ENCODE measurements around the gene PDE6A.

PDE6A gene

GRCh38 chr5:149924486-149924885, 20.1 kb downstream of the PDE6A start:
- DNase-seq: no peak

- DNase-seq: no peak
Observed at GRCh38 chr5:149922950-149923349, 21.6 kb downstream of the PDE6A start.

DNA sequence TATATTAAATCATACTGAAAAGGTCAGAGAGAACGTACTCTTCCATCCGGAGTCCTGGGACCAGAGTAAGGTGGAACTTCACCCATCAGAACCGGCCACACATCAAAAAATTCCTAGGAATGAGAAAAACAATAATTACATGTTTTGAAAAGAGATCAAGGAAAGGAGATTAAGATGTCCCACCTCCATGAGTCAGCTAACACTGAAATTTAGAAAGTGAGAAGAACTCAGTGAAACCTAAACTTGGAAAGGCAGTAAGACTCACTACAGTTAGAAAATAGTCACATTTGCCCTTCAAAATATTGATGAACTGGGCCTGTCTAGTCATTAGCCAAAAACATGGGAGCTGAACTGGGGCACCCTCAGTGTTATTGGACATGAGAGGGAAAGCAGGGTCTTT, 23.0 kb downstream of the PDE6A start:
- no peak for DNase-seq

DNA sequence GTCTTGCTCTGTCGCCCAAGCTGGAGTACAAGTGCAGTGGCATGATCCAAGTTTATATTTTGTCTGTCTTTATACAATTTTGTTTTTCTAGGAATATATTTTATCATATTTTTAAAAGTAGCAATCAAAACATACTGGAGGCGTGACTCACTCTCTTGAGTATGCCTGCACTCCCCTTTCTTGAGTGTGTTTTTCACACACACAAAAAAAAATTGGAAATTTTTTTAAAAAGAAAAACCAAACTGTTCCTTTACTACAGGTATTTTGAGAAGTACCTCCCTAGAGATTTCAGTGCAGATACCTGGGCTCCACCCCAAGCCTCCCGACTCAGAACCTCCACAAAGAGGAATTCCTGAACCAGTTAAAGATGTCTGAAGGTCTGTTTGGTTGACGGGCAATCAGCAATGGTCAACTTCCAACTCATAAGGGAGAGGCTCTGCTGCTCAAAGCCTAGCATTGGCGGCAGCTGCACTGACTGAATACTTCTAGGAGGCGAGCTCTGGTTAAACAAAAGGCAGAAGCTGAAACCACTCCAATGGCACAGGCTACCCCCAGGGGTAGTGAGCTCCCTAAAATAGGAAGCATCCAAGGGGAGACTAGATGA, 27.4 kb downstream of the PDE6A start:
- DNase-seq: no peak

- DNase-seq: no peak
Observed at GRCh38 chr5:149916334-149917072, 28.1 kb downstream of the PDE6A start.

- no peak for DNase-seq
Observed at GRCh38 chr5:149915392-149916260, 29.0 kb downstream of the PDE6A start.

DNA sequence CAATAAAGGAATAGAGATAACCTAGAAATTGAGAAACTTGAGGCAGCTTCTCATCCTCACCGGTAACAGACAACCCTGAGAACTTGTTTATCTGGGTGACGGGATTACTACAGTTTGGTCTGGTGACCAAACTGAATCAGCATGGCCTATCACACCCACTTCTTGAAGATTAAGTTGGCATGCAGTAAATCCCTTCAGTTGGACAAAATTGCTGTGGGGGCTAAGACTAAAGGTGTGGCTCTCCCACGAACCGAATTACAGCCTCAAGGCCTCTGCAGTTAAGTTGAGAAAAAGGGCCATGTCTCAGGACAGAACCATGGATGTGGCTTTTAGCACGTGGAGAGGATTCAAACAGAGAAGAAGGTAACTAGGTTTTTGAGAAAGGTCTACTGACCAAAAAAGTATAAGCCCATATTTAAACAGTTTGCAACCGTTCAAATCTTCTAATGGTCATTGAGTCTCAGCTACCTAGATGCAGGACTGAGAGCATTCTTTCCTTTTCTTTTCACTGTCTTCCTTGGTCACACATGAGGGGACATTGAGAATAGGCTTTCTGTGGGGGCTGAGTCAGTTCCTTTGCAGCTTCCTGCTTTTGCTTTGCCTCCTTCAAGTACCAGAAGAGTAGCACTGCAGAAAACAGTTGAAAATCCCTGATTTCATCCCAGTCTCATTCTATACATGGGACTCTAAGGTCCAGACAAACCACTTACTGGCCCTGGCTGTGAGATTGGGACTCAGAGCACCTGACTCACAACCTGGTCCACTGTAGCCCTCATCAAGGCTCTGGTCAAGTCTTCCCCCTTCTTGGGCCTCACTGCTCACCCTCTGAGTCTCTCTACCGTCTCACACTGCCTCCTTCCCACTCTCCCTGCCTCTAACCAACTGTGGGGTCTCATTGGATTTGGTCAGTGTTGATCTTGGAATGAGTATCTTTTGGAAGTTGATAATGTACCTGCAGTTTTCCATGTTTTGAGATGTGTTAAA, 30.9 kb downstream of the PDE6A start:
- no peak for DNase-seq

GRCh38 chr5:149912226-149912871, 32.2 kb downstream of the PDE6A start:
- DNase-seq: no peak

GRCh38 chr5:149911031-149911430, 33.6 kb downstream of the PDE6A start:
- DNase-seq: no peak

GRCh38 chr5:149907828-149908227, 36.8 kb downstream of the PDE6A start:
- DNase-seq: no peak

- no peak for DNase-seq
Observed at GRCh38 chr5:149904977-149905376, 39.6 kb downstream of the PDE6A start.

GRCh38 chr5:149904293-149904886, 40.2 kb downstream of the PDE6A start:
- no peak for DNase-seq

- no peak for DNase-seq
Observed at GRCh38 chr5:149903404-149903803, 41.2 kb downstream of the PDE6A start.

GRCh38 chr5:149902177-149902576, 42.4 kb downstream of the PDE6A start:
- no peak for DNase-seq

DNA sequence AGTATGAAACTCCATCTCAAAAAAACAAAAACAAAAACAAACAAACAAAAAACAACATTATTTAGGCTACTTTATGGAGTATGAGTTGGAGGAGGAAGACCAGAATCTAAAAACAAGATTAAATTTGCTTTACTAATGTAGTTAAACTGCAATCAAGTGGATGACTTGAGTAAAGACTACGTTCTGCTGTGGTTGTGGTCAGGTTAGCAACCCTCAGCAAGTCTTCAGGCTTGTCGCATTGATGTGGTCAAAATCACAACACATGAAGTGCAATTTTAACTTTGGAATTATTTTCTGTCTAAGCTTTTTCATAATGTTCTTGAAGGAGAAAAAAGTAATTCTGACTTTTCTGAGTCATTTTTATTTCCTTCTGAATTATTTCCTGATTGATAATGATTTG, 43.1 kb downstream of the PDE6A start:
- DNase-seq: no peak

DNA sequence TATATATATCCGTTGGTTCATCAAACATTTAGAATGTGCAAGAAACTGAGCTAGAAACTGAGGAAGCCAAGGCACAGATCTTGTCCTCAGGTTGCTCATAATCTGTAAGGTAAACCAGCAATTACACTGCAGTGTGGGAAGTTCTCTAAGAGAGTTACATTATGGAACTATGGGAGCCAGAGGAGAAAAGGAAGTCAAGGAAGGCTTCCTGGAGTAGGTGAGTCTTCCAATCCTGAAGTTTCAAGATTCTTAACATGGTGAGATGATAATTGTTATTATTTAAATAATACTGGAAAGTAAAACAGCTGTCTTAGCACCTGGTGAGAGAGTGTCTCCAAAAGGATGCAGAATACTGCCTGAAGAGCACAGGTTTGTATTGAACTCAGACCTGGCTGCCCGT, 44.2 kb downstream of the PDE6A start:
- DNase-seq: no peak

DNA sequence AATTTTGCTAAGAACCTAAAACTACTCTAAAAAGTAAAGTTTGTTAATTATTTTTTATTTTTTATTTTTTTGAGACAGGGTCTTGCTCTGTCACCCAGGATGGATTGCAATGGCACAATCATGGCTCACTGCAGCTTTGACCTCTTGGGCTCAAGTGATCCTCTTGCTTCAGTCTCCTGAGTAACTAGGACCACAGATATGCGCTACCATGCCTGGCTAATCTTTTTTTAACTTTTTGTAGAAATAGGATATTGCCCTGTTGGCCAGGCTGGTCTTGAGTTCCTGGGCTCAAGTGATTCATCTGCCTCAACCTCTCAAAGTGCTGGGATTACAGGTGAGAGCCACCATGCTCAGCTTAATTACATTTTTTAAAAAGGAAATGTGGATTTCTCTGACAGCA, 45.8 kb downstream of the PDE6A start:
- DNase-seq: no peak

DNA sequence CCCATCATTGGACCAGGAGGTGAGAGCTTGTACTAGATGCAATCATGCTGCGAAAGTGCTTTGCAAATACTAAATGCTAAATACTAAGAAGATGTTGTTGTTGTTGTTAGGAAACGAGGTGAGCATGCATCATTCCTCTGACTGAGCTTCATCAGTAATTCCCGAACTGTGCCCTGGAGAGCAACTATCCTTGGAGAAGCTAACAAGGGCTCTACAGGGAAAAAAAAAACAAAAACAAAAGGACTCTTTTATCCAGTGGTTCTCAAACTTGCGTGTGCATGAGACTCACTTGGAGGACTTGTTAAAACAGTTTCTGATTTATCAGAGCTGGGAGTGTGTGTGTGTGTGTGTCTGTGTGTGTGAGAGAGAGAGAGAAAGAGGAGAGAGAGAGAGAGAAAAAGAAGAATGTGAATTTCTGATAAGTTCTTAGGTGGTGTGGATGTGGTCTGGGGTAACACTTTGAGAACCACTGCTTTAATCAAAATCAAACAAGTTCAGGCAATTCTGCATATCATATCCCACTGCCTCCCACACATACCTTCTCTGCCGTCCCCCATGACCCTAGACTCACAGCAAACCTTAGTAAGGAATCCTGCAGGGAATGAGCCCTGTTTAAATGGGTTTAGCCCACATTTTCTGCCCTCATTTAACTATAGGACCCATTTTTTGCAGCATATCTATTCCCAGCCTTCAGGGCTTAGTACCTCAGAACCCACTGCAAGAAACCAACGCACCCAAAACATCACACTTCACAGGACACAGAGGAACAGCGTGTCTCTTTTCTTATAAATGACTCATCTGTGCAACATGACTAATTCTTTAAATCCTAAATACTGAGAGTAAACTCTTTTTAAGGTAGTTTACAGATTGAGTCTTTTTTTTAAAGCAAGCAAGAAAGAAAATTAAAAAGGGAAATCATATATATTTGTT, 48.9 kb downstream of the PDE6A start:
- no peak for DNase-seq

GRCh38 chr5:149894237-149894636, 50.4 kb downstream of the PDE6A start:
- DNase-seq: no peak

GRCh38 chr5:149893403-149893931, 51.1 kb downstream of the PDE6A start:
- DNase-seq: no peak
